M059J (cell line): ENCODE data around the gene SLC45A3. TPM values are rescaled to one million over a fixed set of nuclear protein-coding genes. Genes with fewer than 3 reads are reported as not detected.

Source experiments
- DNase-seq: peaks from one replicate; pipeline ENCODE4 v3.0.0-alpha.2; 2012; ENCODE audit warnings: low read depth
- total RNA-seq: library from RNA; depleted of rRNA; stranded (reverse); fragments of >200 nt; shearing (Covaris generic); gene quantifications from 2 replicates; pipeline ENCODE4 v1.2.3, GENCODE V29; 2014

The SLC45A3 gene
- total RNA-seq, 1 experiment from 2014 or later: 7.8 TPM

GRCh38 chr1:205701420-205701819 lies 21.1 kb upstream of the SLC45A3 start:
- no peak for DNase-seq

GRCh38 chr1:205700865-205701401 lies 20.6 kb upstream of the SLC45A3 start:
- no peak for DNase-seq

- no peak for DNase-seq
These were observed 19.1 kb upstream of the SLC45A3 start for GRCh38 chr1:205699416-205699815.

GRCh38 chr1:205698921-205699320 lies 18.6 kb upstream of the SLC45A3 start:
- DNase-seq: no peak

- DNase-seq: no peak
These were observed 13.2 kb upstream of the SLC45A3 start for GRCh38 chr1:205693421-205693991.

GRCh38 chr1:205692423-205692822 lies 12.1 kb upstream of the SLC45A3 start:
- DNase-seq: no peak

- no peak for DNase-seq
These were observed 9.9 kb upstream of the SLC45A3 start for GRCh38 chr1:205690122-205690756.

DNA sequence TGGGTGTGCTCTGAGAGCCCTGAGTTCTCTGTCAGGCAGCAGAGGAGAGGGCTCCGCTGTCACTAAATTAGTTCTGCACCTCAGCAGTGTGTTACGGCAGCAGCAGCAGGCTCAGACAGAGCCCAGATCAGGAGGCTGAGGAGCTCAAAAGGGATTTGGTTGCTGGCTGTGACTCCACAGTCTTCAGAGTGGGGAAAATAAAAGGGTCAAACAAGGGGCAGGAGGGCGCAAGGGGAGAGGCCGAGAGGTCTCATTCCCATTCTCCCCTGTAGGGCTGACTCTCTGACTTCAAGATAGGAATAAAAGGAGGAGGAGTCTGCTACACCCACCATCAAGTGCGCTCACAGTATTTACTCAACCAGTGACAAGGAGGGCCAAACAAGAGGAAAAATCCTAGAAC lies 9.2 kb upstream of the SLC45A3 start:
- no peak for DNase-seq

DNA sequence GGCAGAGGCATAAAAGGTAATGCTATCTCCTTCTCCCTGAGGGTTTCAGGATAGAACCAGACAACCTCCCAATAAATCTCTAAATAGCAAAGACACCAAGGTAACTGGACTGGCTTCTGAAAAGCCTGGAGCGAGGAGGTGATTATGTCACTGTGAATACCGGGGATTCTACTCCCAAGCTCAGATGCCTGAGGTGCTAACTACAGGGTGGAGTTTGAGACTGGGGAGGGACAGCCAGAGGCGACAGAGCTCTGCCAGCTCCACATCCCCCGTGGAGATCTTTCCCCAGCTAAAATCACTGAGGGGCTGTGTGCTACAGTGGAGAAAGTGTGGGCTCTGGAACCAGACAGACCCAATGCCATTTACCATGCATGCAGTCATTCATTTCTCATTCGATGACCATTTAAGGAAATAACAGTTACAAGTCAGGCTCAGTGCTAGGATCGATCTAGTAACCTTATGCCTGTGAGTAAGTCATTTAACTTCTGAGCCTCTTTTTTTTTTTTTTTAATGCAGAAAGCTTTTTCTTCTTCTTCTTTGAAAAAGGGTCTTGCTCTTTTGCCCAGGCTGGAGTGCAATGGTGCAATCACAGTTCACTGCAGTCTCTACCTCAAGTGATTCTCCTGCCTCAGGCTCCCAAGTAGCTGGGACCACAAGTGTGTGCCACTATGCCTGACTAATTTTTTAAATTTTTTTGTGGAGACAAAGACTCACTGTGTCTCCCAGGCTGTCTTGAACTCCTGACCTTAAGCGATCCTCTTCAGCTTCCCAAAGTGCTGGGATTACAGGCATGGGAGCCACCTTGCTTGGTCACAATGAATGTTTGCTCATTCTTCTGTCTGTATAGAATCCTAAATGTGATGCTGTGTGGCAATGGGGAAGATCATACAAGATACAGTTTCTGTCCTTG lies 8.1 kb upstream of the SLC45A3 start:
- no peak for DNase-seq

DNA sequence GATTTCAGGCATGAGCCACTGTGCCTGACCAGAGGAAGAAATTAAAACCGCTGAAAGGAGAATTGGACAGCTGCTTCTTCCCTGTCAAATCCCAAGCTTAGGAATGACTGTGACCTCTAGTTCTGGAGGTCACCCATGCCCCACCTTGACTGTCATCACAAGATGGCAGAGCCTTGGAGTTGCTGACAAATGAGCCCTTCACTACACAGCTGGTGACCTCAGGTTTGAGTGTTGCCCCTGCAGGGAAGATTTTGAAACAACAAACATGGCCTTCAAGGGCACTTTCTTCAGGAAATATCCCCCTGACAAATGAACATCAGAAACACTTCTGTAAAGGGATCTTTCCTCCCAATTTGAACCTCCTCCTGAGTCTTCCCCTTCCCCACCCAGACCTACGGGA lies 6.9 kb upstream of the SLC45A3 start:
- DNase-seq: no peak

DNA sequence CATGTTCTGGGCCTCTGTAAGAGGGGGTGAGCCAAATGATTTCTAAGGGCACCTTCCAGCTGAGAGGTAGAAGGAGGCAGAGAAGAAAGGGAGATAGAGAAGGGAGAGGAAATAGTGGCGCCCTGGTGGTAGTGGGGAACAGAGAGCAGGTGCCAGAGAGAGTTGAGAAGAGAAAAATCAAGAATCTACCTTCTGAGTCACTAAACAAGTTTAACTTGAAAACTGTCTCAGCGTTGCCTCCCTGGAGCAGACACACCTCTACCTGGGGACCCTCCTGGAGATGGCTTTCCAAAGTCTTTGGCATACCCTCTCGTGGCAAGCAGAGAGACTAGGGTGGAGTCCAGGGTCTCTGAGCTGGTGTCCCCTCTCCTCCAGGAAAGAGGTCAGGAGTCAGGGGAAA lies 1.1 kb upstream of the SLC45A3 start:
- no peak for DNase-seq

DNA sequence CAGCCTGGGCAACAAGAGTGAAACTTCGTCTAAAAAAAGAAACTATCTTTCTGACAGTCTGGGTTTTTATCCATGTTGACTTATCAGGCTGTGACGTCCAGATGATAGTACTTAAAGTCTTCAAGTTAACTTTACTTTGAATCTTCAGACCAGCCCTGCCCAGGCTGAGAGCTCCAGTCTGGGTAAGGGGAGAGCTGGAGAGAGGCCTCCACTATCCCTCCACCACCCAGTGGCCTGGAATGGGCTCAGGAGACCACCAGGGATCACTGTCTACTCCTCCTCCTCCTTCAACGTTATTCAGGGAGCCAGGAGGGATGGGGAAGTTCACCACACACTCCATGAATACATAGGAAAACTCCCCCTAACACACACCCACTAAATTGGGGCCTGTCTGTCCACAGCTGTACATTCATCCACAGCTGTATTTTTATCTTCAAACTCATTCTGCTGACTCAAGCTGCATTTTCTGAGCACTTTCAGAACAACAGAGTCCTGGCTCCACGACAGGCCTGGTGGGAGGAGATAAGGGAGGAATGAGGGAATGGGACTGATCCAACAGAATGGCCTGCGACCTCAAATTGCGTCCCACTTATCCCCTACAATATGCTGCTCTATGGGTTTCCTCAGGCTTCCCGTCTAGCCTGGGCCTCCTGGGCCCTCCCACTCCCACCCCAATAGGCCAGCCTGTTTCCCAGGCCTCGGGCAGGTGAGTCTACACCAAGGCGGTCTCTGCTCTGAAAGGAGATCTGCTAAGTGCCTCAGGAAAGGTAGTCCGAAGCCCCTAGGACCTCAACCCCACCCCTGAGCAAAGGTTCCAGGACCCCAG lies 1.8 kb downstream of the SLC45A3 start:
- DNase-seq: no peak

DNA sequence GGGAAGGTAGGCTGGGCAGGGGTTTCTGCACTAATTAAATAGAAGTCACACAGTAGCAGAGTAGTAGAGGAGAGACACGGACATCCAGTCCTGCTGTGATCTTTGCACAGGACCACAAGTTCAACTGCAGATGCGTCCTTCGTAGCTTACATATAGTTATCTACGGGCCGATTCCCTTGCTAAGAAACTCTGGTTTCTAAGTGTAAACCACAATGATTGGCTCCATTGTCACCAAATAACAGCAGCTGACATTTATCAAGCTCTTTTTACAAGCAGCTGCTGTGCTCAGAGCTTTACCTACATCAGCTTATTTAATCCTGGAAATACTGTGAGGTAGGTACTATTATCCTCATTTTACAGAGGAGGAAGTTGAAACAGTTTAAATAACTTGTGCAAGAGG lies 3.1 kb downstream of the SLC45A3 start:
- no peak for DNase-seq

GRCh38 chr1:205676597-205676996 lies 3.7 kb downstream of the SLC45A3 start:
- DNase-seq: no peak

GRCh38 chr1:205676002-205676401 lies 4.3 kb downstream of the SLC45A3 start:
- DNase-seq: no peak

DNA sequence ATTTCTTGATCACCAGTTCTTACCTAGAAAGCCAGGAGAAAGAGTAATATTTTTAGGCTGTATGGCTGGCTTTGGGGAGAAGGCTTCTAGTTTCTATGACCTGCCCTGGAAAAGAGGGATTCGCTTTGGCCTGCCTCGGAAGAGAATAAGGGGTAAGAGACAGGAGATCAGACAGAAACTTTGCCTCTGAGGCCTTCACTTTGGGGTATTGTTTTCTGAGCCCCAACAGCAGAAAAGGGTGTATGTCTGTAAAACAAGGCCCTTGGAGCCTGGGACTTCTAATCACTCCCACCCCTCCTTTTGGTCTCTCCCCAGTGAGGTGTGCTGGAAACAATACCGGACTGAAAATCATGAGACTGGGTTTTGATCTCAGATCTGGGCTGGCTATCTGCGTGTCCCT lies 5.1 kb downstream of the SLC45A3 start:
- no peak for DNase-seq

- no peak for DNase-seq
These were observed 7.3 kb downstream of the SLC45A3 start for GRCh38 chr1:205672970-205673369.

DNA sequence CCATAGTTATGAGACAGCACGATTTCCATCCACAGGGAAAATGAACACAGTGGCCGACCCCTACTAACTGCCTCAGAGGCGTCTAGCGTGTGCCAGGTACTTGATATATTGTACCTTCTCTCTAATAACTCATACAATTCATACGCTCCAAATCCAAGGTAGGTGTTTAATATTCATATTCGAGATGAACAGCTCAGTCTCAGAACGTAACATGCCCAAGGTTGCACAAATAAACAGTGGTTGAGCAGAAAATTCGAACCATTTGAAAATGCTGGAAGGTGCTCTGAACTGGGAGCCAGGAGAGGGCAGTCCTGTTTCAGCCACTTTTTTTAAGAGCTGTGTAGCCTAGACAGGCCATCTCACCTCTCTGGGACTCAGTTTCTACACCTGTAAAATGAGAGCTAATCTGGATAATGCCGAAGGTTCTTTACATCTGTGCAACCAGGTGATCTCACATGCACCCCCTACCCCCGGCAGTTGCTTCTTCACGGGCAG lies 7.9 kb downstream of the SLC45A3 start:
- DNase-seq: no peak

- DNase-seq: no peak
These were observed 9.5 kb downstream of the SLC45A3 start for GRCh38 chr1:205670611-205671430.

DNA sequence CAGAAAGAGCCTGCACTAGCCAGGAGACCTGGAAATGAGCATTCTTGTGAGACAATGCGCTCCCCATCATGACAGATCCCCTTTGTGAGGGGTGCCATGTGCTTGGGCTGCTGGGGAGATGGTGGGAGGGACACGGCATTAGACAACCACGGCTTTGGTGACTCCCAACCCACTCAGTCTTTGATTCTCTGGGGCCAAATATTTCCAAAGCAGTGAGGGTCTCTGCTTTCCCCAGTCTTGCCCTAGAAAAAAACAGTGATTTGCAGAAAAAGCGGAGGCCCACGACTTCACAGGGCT lies 10.2 kb downstream of the SLC45A3 start:
- DNase-seq: no peak
